Tibial nerve (tissue), 4 donors: ENCODE data around the gene CLCN2. TPM values are rescaled to one million over a fixed set of nuclear protein-coding genes. Genes with fewer than 3 reads are reported as not detected.

Source experiments
- DNase-seq, 2 donors: peaks; one replicate each; pipeline ENCODE4 v3.0.0-alpha.2; 2019; ENCODE audit warnings: low spot score in 2 of 2
- H3K27ac ChIP-seq, 4 donors: fragments of 200-600 bp; sonication (generic) in 3 of 4; one replicate each; pipeline ENCODE4 v1.5.1; 2017 to 2019; ENCODE audit warnings: mild to moderate bottlenecking in 1 of 4
- H3K27me3 ChIP-seq, 2 donors: fragments of 200-600 bp; sonication (generic) in 1 of 2; one replicate each; pipeline versions ENCODE4 v1.5.1 to v1.6.0; 2017 to 2019
- H3K36me3 ChIP-seq, 3 donors: fragments of 200-600 bp; sonication (generic); one replicate each; pipeline ENCODE4 v1.5.1; 2018 to 2019
- H3K4me1 ChIP-seq, 4 donors: fragments of 200-600 bp; sonication (generic) in 3 of 4; one replicate each; pipeline ENCODE4 v1.5.1; 2017 to 2019
- H3K4me3 ChIP-seq, 4 donors: fragments of 200-600 bp; sonication (generic) in 3 of 4; one replicate each; pipeline ENCODE4 v1.5.1; 2017 to 2019; ENCODE audit warnings: mild to moderate bottlenecking in 1 of 4, moderate library complexity in 1 of 4
- H3K9me3 ChIP-seq, 4 donors: fragments of 200-600 bp; sonication (generic) in 3 of 4; one replicate each; pipeline ENCODE4 v1.5.1; 2017 to 2019
- CTCF ChIP-seq, 5 experiments: fragments of 200-600 bp in 3 of 5; fragments of 450-650 bp in 2 of 5; sonication (generic) in 3 of 5; IDR thresholded peaks; one replicate each; pipeline ENCODE4 v1.5.1; 2016 to 2019; ENCODE audit warnings: antibody characterized with exemption in 5 of 5, mild to moderate bottlenecking in 3 of 5, moderate library complexity in 2 of 5
- EP300 ChIP-seq, 2 donors: sonication (generic); formaldehyde crosslinking; IDR thresholded peaks; one replicate each; pipeline ENCODE4 v1.6.1; 2017; ENCODE audit warnings: antibody characterized with exemption in 2 of 2, mild to moderate bottlenecking in 1 of 2
- POLR2A ChIP-seq, 2 donors: fragments of 450-650 bp; IDR thresholded peaks; one replicate each; pipeline ENCODE4 v1.6.1; 2017; ENCODE audit warnings: antibody characterized with exemption in 2 of 2, mild to moderate bottlenecking in 2 of 2, moderate library complexity in 2 of 2
- WGBS, 2 donors: methylation state at CpG; one replicate each; pipeline ENCODE4 v1.1.5; 2018; 5-methylcytosine and 5-hydroxymethylcytosine counted together
- total RNA-seq, 4 donors: library from RNA; depleted of rRNA; stranded (reverse); fragments of >200 nt; gene quantifications; one replicate each; pipeline ENCODE4 v1.1.0, GENCODE V29; 2016

CLCN2 gene
- total RNA-seq, 4 donors from 2014 or later = 51.3 to 86.3 (median 54.9) TPM

- Histone ChIP-seq H3K27me3 (no peaks in the 10 kb centered on the region), H3K4me1 (peaks cover 0 to 44% (median 23%) of the 10 kb centered on the region in 4 donors), H3K9me3 (no peaks in the 10 kb centered on the region), H3K36me3 (peaks cover 0 to 41% (median 0%) of the 10 kb centered on the region in 3 donors), H3K27ac (peak overlapping the region; percentile 94 to 100 (median 98)), H3K4me3 (peak overlapping the region in 2 of 4 donors; percentile 22 to 31)
- WGBS, 2 donors = 43 to 54% methylated on average over 8 of the region's 8 CpGs
- no peak for DNase-seq
- no peak for TF ChIP-seq CTCF (IDR thresholded peaks at IDR 0.05)
- TF ChIP-seq POLR2A (IDR thresholded peaks at IDR 0.05) = no peak
- no peak for TF ChIP-seq EP300 (IDR thresholded peaks at IDR 0.05)
Observed at GRCh38 chr3:184339001-184339400, 22.4 kb downstream of the CLCN2 start.

- TF ChIP-seq EP300 (IDR thresholded peaks at IDR 0.05) (peak; percentile 44 to 71), CTCF (IDR thresholded peaks at IDR 0.05) (peak in 2 of 5 experiments; percentile 18 to 34), POLR2A (IDR thresholded peaks at IDR 0.05) (peak in 1 of 2 donors; percentile 21)
- H3K36me3 ChIP-seq = peaks cover 0 to 41% (median 0%) of the 10 kb centered on the region in 3 donors
- peaks cover 0 to 43% (median 23%) of the 10 kb centered on the region in 4 donors for H3K4me1 ChIP-seq
- H3K27me3 ChIP-seq = no peaks in the 10 kb centered on the region
- DNase-seq = peak; percentile 74 to 78
- no peaks in the 10 kb centered on the region for H3K9me3 ChIP-seq
- 17% methylated on average over 10 to 35 of the region's 37 CpGs for WGBS, 2 donors
- H3K4me3 ChIP-seq = peak overlapping the region in 2 of 4 donors; percentile 22 to 31
- H3K27ac ChIP-seq = peak overlapping the region; percentile 94 to 100 (median 98)
Observed at GRCh38 chr3:184338511-184338945, 22.9 kb downstream of the CLCN2 start.

- no peak for DNase-seq
- Histone ChIP-seq H3K4me1 (peaks cover 0 to 37% (median 23%) of the 10 kb centered on the region in 4 donors), H3K27ac (peak overlapping the region; percentile 94 to 100 (median 98)), H3K4me3 (peak overlapping the region in 2 of 4 donors; percentile 22 to 31), H3K27me3 (no peaks in the 10 kb centered on the region), H3K9me3 (no peaks in the 10 kb centered on the region), H3K36me3 (peaks cover 0 to 41% (median 3%) of the 10 kb centered on the region in 3 donors)
- WGBS, 2 donors = 61 to 64% methylated on average over 7 of the region's 7 CpGs
- TF ChIP-seq POLR2A (IDR thresholded peaks at IDR 0.05) (no peak), EP300 (IDR thresholded peaks at IDR 0.05) (no peak), CTCF (IDR thresholded peaks at IDR 0.05) (no peak)
Observed at GRCh38 chr3:184337981-184338380, 23.4 kb downstream of the CLCN2 start.

GRCh38 chr3:184337399-184337714 lies 24.0 kb downstream of the CLCN2 start, which contains the start of gene FAM131A:
Gene FAM131A (plus strand): TSS chr3:184337600. CDS start chr3:184337631, 31 bp downstream.
- Histone ChIP-seq H3K27me3 (no peaks in the 10 kb centered on the region), H3K36me3 (peaks cover 0 to 41% (median 10%) of the 10 kb centered on the region in 3 donors), H3K27ac (peak within 1 kb of the TSS; percentile 94 to 100 (median 98)), H3K4me3 (peak within 1 kb of the TSS; percentile 63 to 98 (median 89)), H3K4me1 (peaks cover 0 to 37% (median 23%) of the 10 kb centered on the region in 4 donors), H3K9me3 (no peaks in the 10 kb centered on the region)
- 45 to 60% methylated on average over 5 to 6 of the region's 6 CpGs for WGBS, 2 donors
- DNase-seq = peak in 1 of 2 donors; percentile 45
- TF ChIP-seq POLR2A (IDR thresholded peaks at IDR 0.05) (no peak), EP300 (IDR thresholded peaks at IDR 0.05) (no peak), CTCF (IDR thresholded peaks at IDR 0.05) (no peak)

GRCh38 chr3:184336547-184337398 lies 24.6 kb downstream of the CLCN2 start:
- Histone ChIP-seq H3K27ac (peak overlapping the region; percentile 94 to 100 (median 98)), H3K4me3 (peak overlapping the region; percentile 63 to 98 (median 89)), H3K36me3 (peaks cover 0 to 41% (median 15%) of the 10 kb centered on the region in 3 donors), H3K27me3 (no peaks in the 10 kb centered on the region), H3K4me1 (peaks cover 0 to 37% (median 23%) of the 10 kb centered on the region in 4 donors), H3K9me3 (no peaks in the 10 kb centered on the region)
- 7% methylated on average over 16 of the region's 17 CpGs for WGBS, 2 donors
- peak in 1 of 2 donors; percentile 60 for DNase-seq
- TF ChIP-seq CTCF (IDR thresholded peaks at IDR 0.05) (no peak), EP300 (IDR thresholded peaks at IDR 0.05) (peak; percentile 36 to 80), POLR2A (IDR thresholded peaks at IDR 0.05) (peak in 1 of 2 donors; percentile 44)
